GM21367 (cell line): ENCODE measurements around the gene ELAVL1.
"Not testable (repeated sequence)": the region's sequence is repeated elsewhere in the genome, so short reads cannot be mapped to it uniquely, and the experiment has no call there.

Source experiments
- ATAC-seq: cut with Tn5 transposase; IDR thresholded peaks from one replicate; pipeline ENCODE4 v1.9.1; 2021; ENCODE audit not compliant: unreplicated experiment

ELAVL1 gene

GRCh38 chr19:7943444-7944176 lies 61.8 kb downstream of the ELAVL1 start, which contains the start of gene TIMM44:
TSS of gene TIMM44 (minus strand) at chr19:7943666. CDS start at chr19:7943651, 15 bp downstream.
- ATAC-seq = peak; percentile 87

- ATAC-seq = peak; percentile 1
These were observed 62.4 kb downstream of the ELAVL1 start for GRCh38 chr19:7942981-7943443.

GRCh38 chr19:7941895-7942596 lies 63.4 kb downstream of the ELAVL1 start:
- ATAC-seq = no peak

GRCh38 chr19:7940841-7941240 lies 64.6 kb downstream of the ELAVL1 start:
- ATAC-seq = no peak

GRCh38 chr19:7934766-7935165 lies 70.7 kb downstream of the ELAVL1 start:
- no peak for ATAC-seq

GRCh38 chr19:7933828-7934725 lies 71.4 kb downstream of the ELAVL1 start:
- ATAC-seq = no peak

DNA sequence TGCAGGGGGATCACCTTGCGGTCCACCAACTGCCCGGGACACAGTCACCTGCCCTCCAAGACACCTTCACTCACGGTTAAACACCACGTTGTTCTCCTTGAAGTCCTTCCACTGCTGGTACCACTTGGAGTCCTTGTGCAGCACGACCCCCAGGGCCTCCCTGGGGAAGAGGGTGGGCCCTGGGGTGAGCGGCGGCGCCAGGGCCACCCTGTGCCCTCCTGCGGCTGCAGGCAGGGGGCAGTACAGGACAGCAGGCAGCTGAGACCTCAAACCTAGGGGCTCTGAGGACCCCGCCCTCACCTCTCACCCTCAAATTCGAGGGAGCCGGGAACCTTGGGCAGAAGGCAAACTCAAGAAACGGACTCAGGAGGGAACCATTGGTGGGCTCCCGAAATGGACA lies 72.0 kb downstream of the ELAVL1 start:
- no peak for ATAC-seq

DNA sequence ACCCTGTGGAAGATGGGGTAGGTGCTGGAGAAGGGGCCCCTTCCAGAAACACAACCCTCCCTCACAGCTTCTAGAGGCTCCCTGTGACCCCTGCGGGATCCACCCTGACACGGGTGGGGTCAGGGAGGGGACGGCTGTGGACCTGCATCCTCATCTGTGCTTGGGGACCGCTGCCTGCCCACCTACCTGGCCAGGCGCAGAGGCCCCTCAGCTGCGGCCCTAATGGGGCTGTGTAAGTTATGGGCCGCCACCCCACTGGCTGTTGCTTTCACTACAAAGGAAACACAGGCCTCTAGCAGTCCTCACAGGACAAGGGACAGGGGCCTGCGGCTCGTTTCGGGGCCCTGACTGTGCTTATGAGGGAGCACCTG lies 72.5 kb downstream of the ELAVL1 start:
- no peak for ATAC-seq

DNA sequence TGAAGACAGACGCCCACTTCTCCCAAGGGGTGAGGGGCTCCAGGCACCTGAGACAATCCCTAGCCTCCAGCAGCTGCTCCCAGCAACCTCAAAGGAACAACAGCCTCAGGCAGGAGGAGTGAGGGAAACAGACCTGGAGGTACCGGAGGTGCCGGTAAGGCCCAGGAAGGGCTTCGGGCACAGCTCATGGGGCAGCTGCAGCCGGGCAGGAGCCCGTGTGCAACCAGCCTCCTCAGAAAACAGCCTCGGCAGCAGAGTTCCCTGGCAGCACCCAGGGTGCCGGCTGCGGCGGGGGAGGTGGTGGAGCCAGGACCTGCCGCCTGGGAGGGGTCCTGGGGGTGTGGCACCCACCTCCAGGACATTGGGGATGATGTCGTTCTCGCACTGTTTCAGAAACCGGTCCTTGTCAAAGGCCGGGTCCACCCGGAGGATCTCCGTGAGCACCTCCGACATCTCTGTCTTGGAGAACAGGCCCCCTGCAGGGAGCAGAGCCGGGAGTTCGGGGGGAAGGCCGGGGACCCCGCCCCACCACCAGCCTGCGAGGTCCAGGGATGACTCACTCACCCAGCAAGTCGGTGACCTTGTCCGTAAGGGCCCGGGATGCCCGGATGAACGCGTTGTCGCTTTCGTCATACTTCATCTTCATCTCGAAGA lies 73.0 kb downstream of the ELAVL1 start:
- ATAC-seq = no peak

GRCh38 chr19:7931221-7932061 lies 74.0 kb downstream of the ELAVL1 start:
- no peak for ATAC-seq

- no peak for ATAC-seq
These were observed 74.7 kb downstream of the ELAVL1 start for GRCh38 chr19:7930765-7931164.

- ATAC-seq = not testable (repeated sequence)
These were observed 75.4 kb downstream of the ELAVL1 start for GRCh38 chr19:7930030-7930429.

DNA sequence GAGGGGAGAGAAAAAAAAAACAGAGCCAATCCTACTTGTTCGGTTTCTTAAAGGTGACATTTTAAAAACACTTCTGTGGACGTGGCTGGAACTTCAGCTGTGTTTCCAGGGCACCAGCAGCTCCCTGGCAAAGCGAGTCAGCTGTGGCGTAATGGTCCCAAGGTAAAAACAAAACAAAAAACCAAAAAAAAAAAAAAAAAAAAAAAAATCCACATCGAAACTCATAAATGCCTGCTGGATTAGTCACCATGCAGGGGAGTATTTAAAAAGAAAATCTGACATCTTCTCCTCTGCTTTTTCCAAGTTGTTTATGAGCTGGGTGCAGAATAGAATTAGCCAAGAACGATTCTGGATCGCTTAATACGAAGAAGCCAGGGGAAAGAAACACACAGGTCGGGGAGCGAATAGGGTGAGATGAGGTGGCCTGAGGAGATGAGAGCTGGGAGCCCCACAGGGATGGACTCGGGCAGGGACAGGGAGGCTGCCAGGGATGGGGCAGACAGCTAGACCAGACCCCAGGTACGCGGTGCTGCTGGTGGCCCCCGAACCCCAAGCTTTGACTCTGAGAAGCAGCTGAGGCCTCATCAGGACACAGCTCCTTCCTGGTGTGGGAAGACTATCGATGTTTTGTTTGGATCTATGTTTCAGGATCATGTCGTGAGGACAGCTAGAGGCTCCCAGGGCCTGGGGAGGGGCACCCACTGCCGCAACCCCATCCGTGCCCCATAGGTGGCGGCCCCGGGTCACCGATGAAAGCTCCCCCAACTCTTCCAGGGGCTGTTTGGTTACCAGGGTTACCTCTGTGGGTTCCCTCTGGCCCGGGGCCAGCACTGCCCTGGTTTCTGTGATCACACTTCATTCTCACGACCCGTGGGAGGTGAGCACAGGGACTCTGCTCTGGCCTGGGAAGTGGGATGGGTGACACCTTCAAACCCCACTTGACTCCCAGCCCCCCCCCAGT lies 76.4 kb downstream of the ELAVL1 start:
- no peak for ATAC-seq

DNA sequence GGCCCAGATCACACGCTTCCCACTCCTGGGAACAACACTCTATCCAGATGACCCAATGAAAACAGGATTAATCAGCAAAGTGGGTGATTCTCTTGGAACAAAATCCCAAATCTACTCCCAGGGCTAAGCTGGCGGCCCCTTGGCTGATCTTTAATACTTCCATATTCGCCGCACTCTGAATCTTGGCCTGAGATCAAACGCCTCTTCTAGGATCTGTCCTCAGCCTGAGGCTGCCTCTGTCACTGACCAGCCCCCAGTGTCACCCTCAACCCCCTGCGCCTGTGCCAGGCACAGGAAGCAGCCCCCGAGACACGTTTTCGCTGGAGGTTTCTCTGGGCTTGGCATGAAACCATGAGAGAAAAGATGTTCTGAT lies 77.1 kb downstream of the ELAVL1 start:
- ATAC-seq = no peak

DNA sequence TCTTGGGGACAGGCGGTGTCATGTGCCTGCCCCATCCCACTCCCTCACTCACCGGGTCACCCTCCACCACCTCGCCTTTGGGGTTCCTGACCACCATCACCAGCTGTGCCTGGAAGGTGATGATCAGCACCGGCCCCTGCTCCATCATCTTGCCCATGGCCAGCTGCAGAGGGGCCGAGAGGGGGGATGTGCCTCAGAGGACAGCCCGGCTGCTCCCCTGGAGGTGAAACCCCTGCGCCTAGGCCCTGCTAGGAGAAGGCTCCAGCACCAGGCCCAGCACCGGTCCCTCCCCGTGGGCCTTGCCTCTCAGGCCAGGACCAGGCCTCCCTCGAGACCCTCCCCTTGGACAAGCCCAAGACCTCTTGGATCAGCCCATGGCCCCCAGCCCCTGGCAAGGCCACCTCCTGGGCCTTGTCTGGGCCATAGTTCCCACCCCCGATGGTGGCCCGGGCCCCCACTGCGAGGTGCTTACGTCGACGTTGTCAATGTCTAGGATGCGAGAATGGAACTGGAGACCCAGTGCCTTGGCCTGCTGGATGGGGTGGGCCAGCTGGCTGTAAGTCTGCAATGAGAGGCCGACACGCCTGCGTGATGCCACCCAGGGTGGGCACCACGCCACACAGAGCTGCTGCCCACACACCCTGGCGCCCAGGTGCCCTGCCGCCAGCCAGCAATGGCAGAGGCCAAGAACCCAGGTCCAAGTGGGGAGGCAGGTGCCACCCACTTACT lies 77.7 kb downstream of the ELAVL1 start:
- no peak for ATAC-seq

DNA sequence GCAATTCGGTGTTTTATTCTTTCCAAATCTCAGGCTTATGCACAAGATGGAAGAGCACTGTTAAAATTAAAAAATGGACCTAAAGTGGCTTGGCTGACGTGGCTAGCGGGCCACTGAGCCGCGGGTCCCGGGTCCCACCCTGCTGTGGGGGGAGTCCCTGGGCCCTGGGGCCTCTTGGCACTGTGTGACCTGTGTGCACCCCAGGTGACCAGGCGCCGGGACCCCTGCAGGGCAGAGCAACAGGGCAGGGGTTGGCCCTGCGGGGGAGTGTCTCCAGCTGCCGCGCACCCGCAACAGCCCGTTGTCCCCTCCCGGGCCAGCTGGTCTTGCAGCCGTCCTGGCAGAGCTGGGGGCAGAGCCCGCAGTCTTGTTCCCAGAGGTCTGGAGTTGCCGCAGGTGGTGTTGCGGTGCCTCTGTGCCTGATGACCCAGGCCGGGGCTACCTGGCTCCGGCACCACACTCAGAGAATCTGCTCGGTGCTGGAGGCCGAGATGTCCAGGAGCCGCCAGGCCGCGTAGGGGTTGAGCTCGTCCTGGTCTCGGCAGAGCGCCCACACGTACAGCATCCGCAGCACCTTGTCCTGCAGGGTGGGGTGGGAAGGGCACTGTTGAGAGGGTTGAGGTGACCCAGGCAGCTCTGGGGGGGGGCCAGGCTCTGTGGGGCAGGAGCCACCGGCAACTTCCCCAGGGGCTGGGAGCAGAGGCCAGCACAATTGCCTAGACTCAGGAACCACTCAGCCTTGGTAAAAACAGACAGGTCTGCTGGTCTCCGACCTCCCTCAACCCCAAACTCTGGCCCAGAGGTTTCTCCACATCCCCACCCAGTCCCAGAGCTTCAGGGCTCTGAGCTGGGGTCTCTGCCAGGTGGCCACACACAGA lies 78.5 kb downstream of the ELAVL1 start:
- ATAC-seq = no peak

GRCh38 chr19:7926021-7926726 lies 79.3 kb downstream of the ELAVL1 start, which contains the start of gene CTXN1:
TSS of gene CTXN1 (minus strand) at chr19:7926135. CDS start at chr19:7925538, 597 bp downstream.
- ATAC-seq = no peak
